SK-N-SH (cell line): ENCODE results near the gene STARD10. TPM values are rescaled to one million over a fixed set of nuclear protein-coding genes. Genes with fewer than 3 reads are reported as not detected.

Experiments
- CTCF ChIA-PET: fragments of 300-600, 350-600 bp; formaldehyde crosslinking; extraction: SDS; loops from one replicate; lab custom pipeline; 2021; lab: Yijun Ruan, JAX
- POLR2A ChIA-PET: fragments of 350-600 bp; sonication (Branson Sonifier 250); formaldehyde crosslinking; extraction: SDS; loops from one replicate; lab custom pipeline; 2020; ENCODE audit warnings: antibody characterized with exemption, inconsistent platforms; lab: Yijun Ruan, JAX
- DNase-seq: peaks from one replicate; pipeline ENCODE4 v3.0.0; 2012
- H2AFZ ChIP-seq: fragments of 200-600 bp; sonication (generic); 2 replicates; pipeline ENCODE4 v1.8.1; 2016; ENCODE audit warnings: antibody characterized with exemption, mild to moderate bottlenecking, low read depth
- H3F3A ChIP-seq: fragments of 200-600 bp; sonication (generic); replicated peaks from 2 replicates; pipeline ENCODE3; 2016; ENCODE audit warnings: antibody characterized with exemption, mild to moderate bottlenecking; ENCODE audit not compliant: insufficient read depth
- H3K27ac ChIP-seq, 2 experiments: fragments of 200-500 bp in 1 of 2; fragments of 200-600 bp in 1 of 2; sonication (Bioruptor generic) in 1 of 2; sonication (generic), shearing (Covaris generic) in 1 of 2; 2 replicates each; pipeline versions ENCODE4 v1.5.1 to v1.6.1; 2014 to 2016; ENCODE audit warnings: low read depth in 2 of 2, inconsistent platforms in 1 of 2, low read length in 1 of 2, mild to moderate bottlenecking in 1 of 2, mixed read lengths in 1 of 2
- H3K27me3 ChIP-seq: fragments of 200-600 bp; sonication (generic), shearing (Covaris generic); 2 replicates; pipeline ENCODE4 v1.6.1; 2016; ENCODE audit warnings: mixed run types; ENCODE audit not compliant: insufficient read depth
- H3K36me3 ChIP-seq, 2 experiments: fragments of 200-500 bp in 1 of 2; fragments of 200-600 bp in 1 of 2; sonication (Bioruptor generic) in 1 of 2; sonication (generic) in 1 of 2; replicated peaks in 1 of 2; 2 replicates each; pipeline versions ENCODE3 to v1.5.1; 2014 to 2016; ENCODE audit warnings: low read length in 1 of 2, mild to moderate bottlenecking in 1 of 2; ENCODE audit not compliant: insufficient read depth in 2 of 2, control insufficient read depth in 1 of 2
- H3K4me1 ChIP-seq, 2 experiments: fragments of 200-500 bp in 1 of 2; fragments of 200-600 bp in 1 of 2; sonication (Bioruptor generic) in 1 of 2; sonication (generic), shearing (Covaris generic) in 1 of 2; 2 replicates each; pipeline versions ENCODE4 v1.5.1 to v1.6.1; 2014 to 2016; ENCODE audit warnings: low read depth in 1 of 2, low read length in 1 of 2, mixed run types in 1 of 2; ENCODE audit not compliant: insufficient read depth in 2 of 2, control insufficient read depth in 1 of 2
- H3K4me2 ChIP-seq: fragments of 200-600 bp; sonication (generic), shearing (Covaris generic); 2 replicates; pipeline ENCODE4 v1.6.1; 2017; ENCODE audit warnings: mixed run types
- H3K4me3 ChIP-seq, 2 experiments: fragments of 200-500 bp in 1 of 2; fragments of 200-600 bp in 1 of 2; sonication (Bioruptor generic) in 1 of 2; sonication (generic), shearing (Covaris generic) in 1 of 2; 2 replicates each; pipeline versions ENCODE4 v1.5.1 to v1.8.1; 2014 to 2016; ENCODE audit warnings: low read depth in 2 of 2, inconsistent platforms in 1 of 2, low read length in 1 of 2, mild to moderate bottlenecking in 1 of 2, mixed read lengths in 1 of 2, moderate library complexity in 1 of 2
- H3K79me2 ChIP-seq: fragments of 200-600 bp; sonication (generic); 2 replicates; pipeline ENCODE4 v1.8.1; 2017; ENCODE audit warnings: mild to moderate bottlenecking; ENCODE audit not compliant: insufficient read depth
- H3K9ac ChIP-seq: fragments of 200-600 bp; sonication (generic); 2 replicates; pipeline ENCODE4 v1.6.1; 2017; ENCODE audit warnings: mixed run types
- H3K9me2 ChIP-seq: fragments of 200-600 bp; sonication (generic); 2 replicates; pipeline ENCODE4 v1.6.1; 2017; ENCODE audit warnings: mixed run types
- H3K9me3 ChIP-seq: fragments of 200-600 bp; sonication (generic); 2 replicates; pipeline ENCODE4 v1.6.1; 2017; ENCODE audit warnings: mixed run types, mild to moderate bottlenecking, moderate library complexity
- H4K20me1 ChIP-seq: fragments of 200-600 bp; sonication (generic); 2 replicates; pipeline ENCODE4 v1.6.1; 2017; ENCODE audit warnings: mild to moderate bottlenecking, mixed run types; ENCODE audit not compliant: insufficient read depth
- EP300 ChIP-seq, 2 experiments: IDR thresholded peaks; 2 replicates each; pipeline versions ENCODE4 v1.4.0 to v1.6.1; 2012; ENCODE audit warnings: borderline replicate concordance in 1 of 2, low read depth in 1 of 2, low read length in 1 of 2
- FOXJ3 ChIP-seq: sonication (generic); formaldehyde crosslinking; IDR thresholded peaks from 2 replicates; pipeline ENCODE4 v1.5.1; 2020; ENCODE audit warnings: mild to moderate bottlenecking, missing genetic modification reagents
- GATA2 ChIP-seq: sonication (generic); formaldehyde crosslinking; IDR thresholded peaks from 2 replicates; pipeline ENCODE4 v1.5.0; 2020; ENCODE audit warnings: mild to moderate bottlenecking, missing genetic modification reagents
- JUND ChIP-seq: IDR thresholded peaks from 2 replicates; pipeline ENCODE4 v1.4.0; 2012
- MEF2A ChIP-seq: IDR thresholded peaks from 2 replicates; pipeline ENCODE4 v1.4.0; 2012; ENCODE audit warnings: low read depth, borderline replicate concordance
- NFIC ChIP-seq: IDR thresholded peaks from 2 replicates; pipeline ENCODE4 v1.4.0; 2012; ENCODE audit warnings: borderline replicate concordance
- POLR2AphosphoS5 ChIP-seq: IDR thresholded peaks from 2 replicates; pipeline ENCODE4 v1.6.1; 2012; ENCODE audit warnings: low read depth, low read length
- RAD21 ChIP-seq: IDR thresholded peaks from 2 replicates; pipeline ENCODE4 v1.6.1; 2012; ENCODE audit warnings: mild to moderate bottlenecking, low read length
- RCOR1 ChIP-seq: fragments of 150-350 bp; IDR thresholded peaks from 2 replicates; pipeline ENCODE4 v1.6.1; 2017; ENCODE audit warnings: antibody characterized with exemption, low read length
- RXRA ChIP-seq: IDR thresholded peaks from 2 replicates; pipeline ENCODE4 v1.4.0; 2012; ENCODE audit warnings: low read depth, mild to moderate bottlenecking, borderline replicate concordance
- SMC3 ChIP-seq: IDR thresholded peaks from 2 replicates; pipeline ENCODE4 v1.6.1; 2012; ENCODE audit warnings: low read depth, low read length, improper control_type of control experiment
- TAF1 ChIP-seq: IDR thresholded peaks from 2 replicates; pipeline ENCODE4 v1.6.1; 2012; ENCODE audit warnings: low read depth, mild to moderate bottlenecking, low read length, moderate library complexity, borderline replicate concordance
- TEAD4 ChIP-seq: IDR thresholded peaks from 2 replicates; pipeline ENCODE4 v1.4.0; 2012; ENCODE audit warnings: mild to moderate bottlenecking, borderline replicate concordance; ENCODE audit not compliant: insufficient read depth
- WGBS: methylation state at CpG from one replicate; pipeline ENCODE4 v1.1.6; 2017; ENCODE audit warnings: low lambda C conversion rate; 5-methylcytosine and 5-hydroxymethylcytosine counted together
- polyA plus RNA-seq, 3 experiments: library from polyadenylated mRNA; depleted of rRNA; stranded (reverse); fragments of >200 nt; gene quantifications; 2 replicates each; pipeline ENCODE4 v1.2.3, GENCODE V29; 2012
- TF ChIP-seq, protein P1 (sequence below): IDR thresholded peaks from 2 replicates; pipeline ENCODE4 v1.4.0; 2012; ENCODE audit warnings: low read depth, borderline replicate concordance
- TF ChIP-seq, protein P2 (sequence below): IDR thresholded peaks from 2 replicates; pipeline ENCODE4 v1.6.1; 2012; ENCODE audit warnings: mild to moderate bottlenecking, low read depth, low read length, moderate library complexity
- TF ChIP-seq, protein P3 (sequence below): fragments of 150-350 bp; IDR thresholded peaks from 2 replicates; pipeline ENCODE4 v1.6.1; 2017; ENCODE audit warnings: antibody characterized with exemption, low read length, low read depth, borderline replicate concordance

The STARD10 gene
- polyA plus RNA-seq, 1 of the 3 experiments (the other 2 are of a cell fraction) = 47.7 TPM

DNA sequence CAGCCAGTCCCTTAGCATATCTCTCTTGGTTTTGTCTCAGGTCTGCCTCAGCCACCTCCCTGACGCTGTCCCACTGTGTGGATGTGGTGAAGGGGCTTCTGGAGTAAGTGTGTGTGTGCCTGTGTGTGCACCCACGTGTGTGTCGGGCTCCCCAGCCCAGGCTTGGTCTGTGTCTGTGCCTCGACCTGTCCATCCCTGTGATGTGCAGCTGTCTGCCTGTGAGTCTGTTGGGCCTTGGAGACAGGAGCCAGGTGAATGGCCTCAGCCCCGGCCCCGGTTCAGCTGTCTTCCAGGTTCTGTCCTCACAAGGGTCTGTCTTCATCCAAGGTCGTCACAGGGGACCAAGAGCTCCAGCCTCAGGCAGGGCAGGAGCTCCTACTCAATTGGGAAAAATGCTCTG is 30.2 kb upstream of the STARD10 start:
- no peaks in the 10 kb centered on the region for H4K20me1 ChIP-seq
- CTCF ChIA-PET = interaction anchor here (1.6 to 5.0 kb wide), 3 partner anchors 99 to 361 kb away, joined by 5 to 38 read pairs (median 18); no protein-coding TSS in a partner anchor
- H3K27ac ChIP-seq = no peak overlapping the region
- no peaks in the 10 kb centered on the region for H3K9me2 ChIP-seq
- no peak for DNase-seq
- no peaks in the 10 kb centered on the region for H3K79me2 ChIP-seq
- WGBS = 94% methylated on average over 5 of the region's 7 CpGs
- H3F3A ChIP-seq = no peaks in the 10 kb centered on the region
- H3K4me3 ChIP-seq = no peak overlapping the region
- H3K36me3 ChIP-seq = no peaks in the 10 kb centered on the region
- no peaks in the 10 kb centered on the region for H3K9me3 ChIP-seq
- H2AFZ ChIP-seq = no peak overlapping the region
- no peak overlapping the region for H3K4me2 ChIP-seq
- H3K4me1 ChIP-seq = peaks cover 5 to 21% of the 10 kb centered on the region in 2 experiments; a peak in 2 of 4 replicates
- H3K9ac ChIP-seq = no peak overlapping the region
- TF ChIP-seq MEF2A (no peak), NFIC (no peak), SMC3 (no peak), RXRA (no peak), RCOR1 (no peak), EP300 (IDR thresholded peaks at IDR 0.05; ENCODE audit: borderline replicate concordance in 1 of 2, low read depth in 1 of 2, low read length in 1 of 2) (no peak), POLR2AphosphoS5 (no peak), TEAD4 (no peak), JUND (no peak)
- TF ChIP-seq, protein P1, sequence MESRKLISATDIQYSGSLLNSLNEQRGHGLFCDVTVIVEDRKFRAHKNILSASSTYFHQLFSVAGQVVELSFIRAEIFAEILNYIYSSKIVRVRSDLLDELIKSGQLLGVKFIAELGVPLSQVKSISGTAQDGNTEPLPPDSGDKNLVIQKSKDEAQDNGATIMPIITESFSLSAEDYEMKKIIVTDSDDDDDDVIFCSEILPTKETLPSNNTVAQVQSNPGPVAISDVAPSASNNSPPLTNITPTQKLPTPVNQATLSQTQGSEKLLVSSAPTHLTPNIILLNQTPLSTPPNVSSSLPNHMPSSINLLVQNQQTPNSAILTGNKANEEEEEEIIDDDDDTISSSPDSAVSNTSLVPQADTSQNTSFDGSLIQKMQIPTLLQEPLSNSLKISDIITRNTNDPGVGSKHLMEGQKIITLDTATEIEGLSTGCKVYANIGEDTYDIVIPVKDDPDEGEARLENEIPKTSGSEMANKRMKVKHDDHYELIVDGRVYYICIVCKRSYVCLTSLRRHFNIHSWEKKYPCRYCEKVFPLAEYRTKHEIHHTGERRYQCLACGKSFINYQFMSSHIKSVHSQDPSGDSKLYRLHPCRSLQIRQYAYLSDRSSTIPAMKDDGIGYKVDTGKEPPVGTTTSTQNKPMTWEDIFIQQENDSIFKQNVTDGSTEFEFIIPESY = no peak
- POLR2A ChIA-PET = no interaction called here
- H3K27me3 ChIP-seq = no peaks in the 10 kb centered on the region

DNA sequence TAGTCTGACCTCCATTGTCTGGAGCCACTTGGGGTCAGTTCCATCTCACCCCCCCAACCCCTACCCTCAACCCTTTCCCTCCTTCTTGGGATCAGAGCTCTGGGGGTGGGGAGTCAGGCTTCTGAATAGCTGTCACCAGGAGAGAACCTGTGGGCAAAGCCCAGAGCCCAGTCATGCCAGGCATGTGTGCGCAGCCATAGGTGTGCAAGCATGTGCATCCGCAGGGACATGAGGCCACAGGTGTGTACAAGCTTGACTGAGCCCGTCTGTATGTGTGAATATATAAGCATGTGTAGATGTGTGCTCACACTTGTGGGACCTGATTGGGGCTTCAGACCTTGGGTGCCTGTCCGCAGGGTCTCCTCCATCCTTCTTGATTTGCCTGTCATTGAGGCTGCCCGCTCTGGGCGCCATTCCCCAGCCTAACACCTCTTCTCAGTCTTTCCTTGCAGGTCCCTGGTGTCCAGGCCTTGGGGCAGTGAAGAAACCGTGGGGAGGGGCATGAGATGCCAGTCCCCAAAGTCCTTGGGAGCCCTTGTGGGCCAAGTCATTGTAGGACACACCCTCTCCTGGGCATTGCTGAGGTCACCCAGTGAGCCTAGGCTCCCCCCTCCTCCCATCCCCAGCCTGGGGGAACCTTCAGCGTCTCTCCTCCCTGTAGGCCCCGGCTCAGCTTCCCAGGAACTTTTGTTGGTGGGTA is 29.4 kb upstream of the STARD10 start:
- Histone ChIP-seq H3K27ac (no peak overlapping the region), H3K4me3 (no peak overlapping the region), H2AFZ (no peak overlapping the region), H3K9ac (no peak overlapping the region), H3K27me3 (no peaks in the 10 kb centered on the region), H3K79me2 (no peaks in the 10 kb centered on the region), H3K9me2 (no peaks in the 10 kb centered on the region), H4K20me1 (no peaks in the 10 kb centered on the region), H3K9me3 (no peaks in the 10 kb centered on the region), H3K36me3 (no peaks in the 10 kb centered on the region), H3K4me1 (peaks cover 5 to 21% of the 10 kb centered on the region in 2 experiments; a peak in 2 of 4 replicates), H3F3A (no peaks in the 10 kb centered on the region), H3K4me2 (no peak overlapping the region)
- WGBS = 96% methylated on average over 9 of the region's 9 CpGs
- no peak for DNase-seq
- ChIA-PET CTCF (interaction anchor here (0.8 to 5.0 kb wide), 13 partner anchors 8 to 362 kb away, joined by 3 to 38 read pairs (median 5); partner anchors contain the start of gene FCHSD2), POLR2A (interaction anchor here (0.5 to 1.3 kb wide), 3 partner anchors 7 to 356 kb away, joined by 3 to 4 read pairs (median 4); no protein-coding TSS in a partner anchor)
- TF ChIP-seq EP300 (IDR thresholded peaks at IDR 0.05; ENCODE audit: borderline replicate concordance in 1 of 2, low read depth in 1 of 2, low read length in 1 of 2) (no peak), RAD21 (no peak), JUND (no peak), GATA2 (CRISPR knock-in tag) (no peak), FOXJ3 (CRISPR knock-in tag) (no peak), TAF1 (no peak)
- TF ChIP-seq, protein P1 = no peak
- TF ChIP-seq, protein P2, sequence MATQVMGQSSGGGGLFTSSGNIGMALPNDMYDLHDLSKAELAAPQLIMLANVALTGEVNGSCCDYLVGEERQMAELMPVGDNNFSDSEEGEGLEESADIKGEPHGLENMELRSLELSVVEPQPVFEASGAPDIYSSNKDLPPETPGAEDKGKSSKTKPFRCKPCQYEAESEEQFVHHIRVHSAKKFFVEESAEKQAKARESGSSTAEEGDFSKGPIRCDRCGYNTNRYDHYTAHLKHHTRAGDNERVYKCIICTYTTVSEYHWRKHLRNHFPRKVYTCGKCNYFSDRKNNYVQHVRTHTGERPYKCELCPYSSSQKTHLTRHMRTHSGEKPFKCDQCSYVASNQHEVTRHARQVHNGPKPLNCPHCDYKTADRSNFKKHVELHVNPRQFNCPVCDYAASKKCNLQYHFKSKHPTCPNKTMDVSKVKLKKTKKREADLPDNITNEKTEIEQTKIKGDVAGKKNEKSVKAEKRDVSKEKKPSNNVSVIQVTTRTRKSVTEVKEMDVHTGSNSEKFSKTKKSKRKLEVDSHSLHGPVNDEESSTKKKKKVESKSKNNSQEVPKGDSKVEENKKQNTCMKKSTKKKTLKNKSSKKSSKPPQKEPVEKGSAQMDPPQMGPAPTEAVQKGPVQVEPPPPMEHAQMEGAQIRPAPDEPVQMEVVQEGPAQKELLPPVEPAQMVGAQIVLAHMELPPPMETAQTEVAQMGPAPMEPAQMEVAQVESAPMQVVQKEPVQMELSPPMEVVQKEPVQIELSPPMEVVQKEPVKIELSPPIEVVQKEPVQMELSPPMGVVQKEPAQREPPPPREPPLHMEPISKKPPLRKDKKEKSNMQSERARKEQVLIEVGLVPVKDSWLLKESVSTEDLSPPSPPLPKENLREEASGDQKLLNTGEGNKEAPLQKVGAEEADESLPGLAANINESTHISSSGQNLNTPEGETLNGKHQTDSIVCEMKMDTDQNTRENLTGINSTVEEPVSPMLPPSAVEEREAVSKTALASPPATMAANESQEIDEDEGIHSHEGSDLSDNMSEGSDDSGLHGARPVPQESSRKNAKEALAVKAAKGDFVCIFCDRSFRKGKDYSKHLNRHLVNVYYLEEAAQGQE = no peak
- TF ChIP-seq, protein P3, sequence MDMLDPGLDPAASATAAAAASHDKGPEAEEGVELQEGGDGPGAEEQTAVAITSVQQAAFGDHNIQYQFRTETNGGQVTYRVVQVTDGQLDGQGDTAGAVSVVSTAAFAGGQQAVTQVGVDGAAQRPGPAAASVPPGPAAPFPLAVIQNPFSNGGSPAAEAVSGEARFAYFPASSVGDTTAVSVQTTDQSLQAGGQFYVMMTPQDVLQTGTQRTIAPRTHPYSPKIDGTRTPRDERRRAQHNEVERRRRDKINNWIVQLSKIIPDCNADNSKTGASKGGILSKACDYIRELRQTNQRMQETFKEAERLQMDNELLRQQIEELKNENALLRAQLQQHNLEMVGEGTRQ = no peak
